ENCODE results near the gene ZNF385B.

The ZNF385B gene

DNA sequence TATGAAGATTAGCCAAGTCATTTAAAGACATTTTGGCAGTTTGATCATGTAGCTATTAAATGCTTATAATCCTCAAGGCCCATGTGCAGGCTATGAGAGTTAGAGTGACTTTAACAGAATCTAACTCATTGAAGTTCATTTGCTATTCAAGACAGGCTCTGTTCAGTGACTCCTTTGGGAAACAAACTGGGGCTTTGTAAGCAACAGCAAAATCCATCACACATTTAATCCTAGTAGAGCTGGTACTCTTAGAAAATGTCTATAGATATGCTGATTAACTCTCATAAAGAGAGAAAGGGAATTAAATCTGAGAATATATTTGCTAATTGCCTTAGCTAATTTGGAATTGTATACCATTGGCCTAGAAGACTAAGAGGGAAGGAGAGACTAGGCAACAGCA lies 414.0 kb downstream of the ZNF385B start:
- DNase-seq (ENCODE audit: low read depth in 1 of 2, low spot score in 1 of 2): no peak

DNA sequence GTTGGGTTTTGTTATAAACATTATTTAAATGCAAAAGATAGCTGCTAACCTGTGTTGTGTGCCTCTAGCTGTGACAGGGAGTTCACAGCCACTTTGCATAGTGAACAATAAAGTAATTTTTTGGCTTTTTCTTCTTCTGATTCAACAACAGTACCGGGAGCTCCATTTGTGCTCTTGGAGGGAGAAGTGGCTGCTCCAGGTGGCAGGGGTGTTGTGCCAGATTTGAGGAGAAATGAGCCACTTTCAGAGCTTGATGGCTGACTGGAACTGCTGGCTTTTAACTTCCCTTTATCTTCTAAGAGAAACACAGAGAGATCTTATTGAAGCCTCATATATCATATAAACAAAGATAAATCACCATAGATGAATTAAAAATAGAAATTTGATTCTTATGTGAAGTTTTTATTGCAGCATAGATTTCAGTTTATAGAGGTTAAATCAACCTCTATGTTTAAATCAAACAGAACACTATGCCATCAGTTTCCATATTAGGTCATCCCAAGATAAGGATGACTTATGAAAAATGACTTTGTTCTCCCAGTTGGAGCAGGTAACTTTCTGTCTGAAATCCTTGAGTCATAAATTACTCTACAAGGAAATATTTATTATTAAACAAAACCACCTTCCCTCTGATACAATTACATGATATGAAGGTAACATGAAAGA lies 414.8 kb downstream of the ZNF385B start:
- no peak for DNase-seq (ENCODE audit: low read depth in 1 of 2, low spot score in 1 of 2)

DNA sequence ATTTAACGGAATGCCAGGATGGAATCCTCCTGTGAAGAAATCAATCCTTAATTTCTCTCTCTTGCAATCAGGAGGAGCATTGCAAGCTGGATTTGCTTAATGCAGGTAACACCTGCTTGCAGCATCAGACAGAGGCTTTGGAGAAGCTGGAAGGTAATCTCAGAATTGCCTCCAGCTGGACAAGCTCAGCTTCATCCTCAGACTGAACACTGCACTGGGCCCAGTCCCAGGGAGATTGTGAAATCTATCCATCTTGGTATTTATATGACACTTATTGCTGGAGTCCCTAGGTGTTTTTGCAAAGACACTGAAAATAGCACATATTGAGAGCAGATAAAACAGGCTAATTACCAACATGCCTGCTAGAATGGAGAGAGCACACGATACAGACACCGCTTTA lies 417.4 kb downstream of the ZNF385B start:
- DNase-seq (ENCODE audit: low read depth in 1 of 2, low spot score in 1 of 2): no peak

DNA sequence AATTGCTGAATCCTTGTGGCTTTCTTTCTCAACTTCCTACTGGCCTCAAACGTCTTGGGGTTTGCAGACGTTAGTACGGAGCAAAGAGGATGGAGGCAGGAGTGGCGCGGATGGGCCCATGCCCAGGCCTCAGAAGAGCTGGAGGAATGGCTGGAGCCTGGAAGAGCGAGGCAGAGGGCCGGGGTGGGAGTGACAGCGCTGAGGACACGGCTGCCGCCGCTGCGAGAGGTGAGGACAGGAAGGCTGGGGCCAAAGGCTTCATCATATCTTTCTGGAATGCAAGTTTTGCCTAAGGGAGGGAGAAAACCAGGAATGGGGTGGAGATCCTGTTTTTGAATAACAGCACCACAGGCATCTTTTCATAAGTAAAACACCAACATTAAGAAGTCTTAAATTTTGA lies 418.2 kb downstream of the ZNF385B start:
- DNase-seq (ENCODE audit: low read depth in 1 of 2, low spot score in 1 of 2): no peak

DNA sequence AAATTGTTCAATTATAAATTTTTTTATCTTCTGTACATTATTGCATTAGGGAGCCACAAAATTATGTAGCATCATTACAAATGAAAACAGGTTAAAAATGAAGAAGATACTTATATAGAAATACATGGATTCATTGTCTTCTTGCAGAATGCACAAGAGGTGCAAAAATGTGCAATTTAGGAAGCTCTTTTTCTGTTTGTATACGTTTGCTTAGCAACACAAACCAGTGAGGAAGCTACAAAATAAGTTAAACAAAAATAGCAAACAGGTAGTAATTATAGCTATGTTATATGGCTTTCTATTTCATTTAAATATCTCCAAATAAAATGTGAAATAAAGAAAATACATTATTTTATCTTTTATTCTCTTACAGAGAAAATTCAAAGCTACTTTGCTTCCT lies 419.2 kb downstream of the ZNF385B start:
- DNase-seq (ENCODE audit: low read depth in 1 of 2, low spot score in 1 of 2): no peak

DNA sequence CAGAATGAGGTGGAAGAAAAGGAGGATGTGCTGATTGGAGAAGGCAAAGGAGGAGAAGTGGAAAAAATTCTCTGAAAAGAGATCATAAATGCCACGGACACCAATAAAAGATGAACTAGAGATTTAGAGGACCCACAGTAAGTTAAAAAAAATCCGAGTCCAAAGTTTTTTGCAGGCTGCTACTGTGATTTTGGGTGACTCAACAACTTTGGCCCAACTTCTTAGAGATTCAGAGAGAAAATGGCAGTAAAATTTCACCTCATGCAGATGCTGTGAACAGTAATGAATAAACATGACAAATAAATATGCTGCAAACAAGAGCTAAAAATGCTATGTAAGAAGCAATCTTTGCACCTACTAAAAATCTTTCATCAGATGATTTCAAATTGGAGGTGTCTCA lies 419.9 kb downstream of the ZNF385B start:
- DNase-seq (ENCODE audit: low read depth in 1 of 2, low spot score in 1 of 2): no peak

DNA sequence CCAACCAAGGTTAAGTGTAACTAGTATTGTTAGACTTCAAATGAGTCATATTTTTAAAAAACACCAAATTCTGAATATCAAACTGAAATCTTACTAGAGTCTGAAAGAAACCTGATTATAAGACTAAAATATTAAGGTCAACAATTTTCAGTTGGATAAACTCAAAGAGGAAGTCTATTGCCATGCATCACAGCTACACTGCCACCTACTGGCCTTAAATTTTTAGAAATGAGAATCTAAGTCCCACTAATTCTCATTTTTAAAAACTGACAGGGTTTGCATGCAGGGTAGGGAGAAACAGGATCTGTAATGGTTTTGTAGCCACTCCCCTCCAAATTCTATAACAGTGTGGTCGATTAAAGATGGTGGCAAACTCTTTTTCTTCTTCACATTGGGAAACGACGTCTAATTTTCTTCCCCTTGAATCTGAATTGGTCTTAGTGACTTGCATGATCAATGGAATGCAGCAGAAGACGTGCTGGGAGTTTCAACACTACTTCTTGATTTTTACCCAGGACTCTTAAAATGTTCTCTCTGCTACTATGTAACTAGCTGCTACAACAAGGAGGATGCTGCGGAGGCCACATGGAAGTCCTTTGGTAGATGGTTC lies 420.7 kb downstream of the ZNF385B start:
- no peak for DNase-seq (ENCODE audit: low read depth in 1 of 2, low spot score in 1 of 2)

DNA sequence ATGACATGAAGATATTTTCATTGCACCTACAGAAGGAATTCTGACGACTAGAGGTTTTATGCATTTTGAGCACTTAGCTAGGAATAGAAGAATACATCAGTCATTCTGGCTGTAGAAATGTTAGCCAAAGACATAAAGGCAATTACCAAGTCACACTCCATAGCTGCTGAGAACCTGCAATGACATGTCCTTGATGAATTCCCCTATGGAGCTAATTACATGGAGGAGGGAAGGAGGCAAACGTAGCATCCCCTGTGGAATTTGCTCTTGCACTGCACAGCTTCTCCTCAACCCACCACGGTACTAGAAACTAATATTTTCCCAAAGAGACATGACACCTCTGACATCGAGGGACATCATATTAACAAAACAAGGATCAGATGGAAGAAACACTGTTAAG lies 422.8 kb downstream of the ZNF385B start:
- DNase-seq (ENCODE audit: low read depth in 1 of 2, low spot score in 1 of 2): no peak

DNA sequence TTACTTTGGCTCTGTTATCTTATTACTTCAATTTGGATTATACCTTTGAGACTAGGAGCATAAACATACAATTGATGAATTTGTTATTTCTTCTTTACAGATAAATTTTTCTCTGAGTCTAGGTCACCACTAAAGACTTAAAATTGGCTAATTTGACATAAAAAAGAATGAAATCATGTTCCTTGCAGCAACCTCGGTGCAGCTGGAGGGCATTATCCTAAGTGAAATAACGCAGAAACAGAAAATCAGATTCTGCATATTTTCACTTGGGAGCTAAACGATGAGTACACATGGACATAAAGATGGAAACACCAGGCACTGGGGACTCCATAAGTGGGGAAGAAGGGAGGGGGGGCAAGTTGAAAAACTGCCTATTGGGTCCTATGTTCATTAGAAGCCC lies 424.0 kb downstream of the ZNF385B start:
- no peak for DNase-seq (ENCODE audit: low read depth in 1 of 2, low spot score in 1 of 2)

DNA sequence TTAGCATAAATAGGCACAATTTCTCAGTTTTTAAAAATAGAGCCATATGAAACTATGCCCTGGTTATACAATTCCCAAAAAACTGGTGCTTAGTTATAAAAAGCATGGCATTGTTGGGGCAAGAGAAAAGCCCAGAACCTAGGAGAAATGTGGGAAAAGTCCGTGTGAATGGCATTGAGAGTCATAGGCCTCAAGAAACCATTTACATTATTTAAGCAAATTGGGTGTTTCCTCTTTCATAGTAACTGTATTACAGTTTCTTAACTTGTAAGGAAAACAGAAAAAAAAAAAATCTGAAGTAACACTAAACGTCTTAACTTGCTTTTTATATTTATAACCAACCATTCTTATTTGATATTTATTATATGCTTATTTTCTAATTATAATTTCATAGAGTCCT lies 425.8 kb downstream of the ZNF385B start:
- no peak for DNase-seq (ENCODE audit: low read depth in 1 of 2, low spot score in 1 of 2)

DNA sequence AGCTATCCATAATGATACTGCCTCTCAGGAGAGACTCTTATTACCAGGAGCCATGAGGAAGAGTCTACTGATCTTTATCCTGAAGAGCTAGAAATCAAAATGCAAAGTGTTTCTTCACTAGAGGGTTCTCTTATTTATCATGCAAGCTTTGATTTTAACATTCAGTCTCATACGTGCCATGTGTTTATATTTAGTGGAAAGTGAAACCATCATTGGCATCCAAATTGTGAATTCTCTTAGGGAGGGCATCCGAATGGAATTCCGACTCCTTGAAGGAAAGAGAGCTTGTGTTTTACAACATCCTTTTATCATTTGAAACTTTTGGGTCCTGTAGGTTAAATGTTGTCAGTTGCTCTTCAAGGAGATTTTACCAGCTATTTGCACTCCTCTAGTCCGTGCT lies 426.4 kb downstream of the ZNF385B start:
- DNase-seq (ENCODE audit: low read depth in 1 of 2, low spot score in 1 of 2): no peak

DNA sequence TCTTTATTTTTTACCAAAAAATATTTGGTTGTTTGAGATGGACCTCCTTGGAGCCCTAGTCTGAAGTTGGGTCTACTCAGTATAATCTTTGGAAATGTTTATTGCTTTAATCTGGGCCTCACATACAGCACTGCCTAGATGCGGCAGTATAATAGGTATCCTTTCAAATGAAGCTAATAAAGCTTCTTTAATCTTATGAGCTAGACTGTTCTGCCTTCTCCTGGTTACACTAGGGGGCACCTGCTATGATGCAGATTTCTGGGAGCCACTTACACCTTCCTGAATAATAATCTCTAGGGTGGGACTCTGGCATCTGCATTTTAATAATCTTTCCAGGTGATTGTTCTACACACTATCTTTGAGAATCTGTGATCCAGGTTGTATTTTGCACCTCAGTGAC lies 427.1 kb downstream of the ZNF385B start:
- no peak for DNase-seq (ENCODE audit: low read depth in 1 of 2, low spot score in 1 of 2)

DNA sequence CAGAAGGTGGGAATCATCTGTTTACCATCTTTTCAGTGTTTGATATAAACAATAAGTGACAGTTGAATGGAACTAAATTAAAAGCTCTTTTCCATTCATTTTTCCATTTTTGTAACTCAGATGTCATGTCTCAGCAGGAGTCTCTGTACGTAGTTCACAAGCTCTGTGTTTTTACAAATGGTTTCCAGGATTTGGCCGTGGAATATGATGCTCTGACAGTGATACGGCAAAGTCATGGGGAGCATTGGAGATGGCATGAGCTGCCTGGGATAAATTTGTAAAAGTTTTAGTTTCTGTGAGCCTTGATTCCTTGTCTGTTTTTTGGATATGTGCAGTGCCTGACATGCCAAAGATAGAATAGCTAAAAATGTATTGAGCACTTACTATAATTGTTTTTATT lies 428.7 kb downstream of the ZNF385B start:
- DNase-seq (ENCODE audit: low read depth in 1 of 2, low spot score in 1 of 2): no peak

DNA sequence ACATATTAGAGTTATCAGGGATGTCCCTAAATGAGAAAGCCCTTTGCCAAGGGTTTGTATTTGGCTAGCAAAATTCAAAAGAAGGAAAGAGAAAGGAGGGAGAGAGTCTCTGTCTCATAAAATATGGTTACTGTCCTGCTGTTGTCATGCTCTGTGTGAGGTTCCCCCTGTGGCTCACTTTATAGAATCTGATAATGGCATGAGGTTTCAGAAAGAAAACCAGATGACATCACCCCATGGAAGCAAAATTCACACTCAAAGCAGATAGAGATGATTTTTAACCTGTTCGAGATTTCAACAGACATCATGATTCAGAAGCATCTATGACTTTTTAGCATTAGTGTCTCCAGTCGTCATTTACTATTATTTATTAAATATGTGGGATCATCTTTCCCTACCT lies 431.8 kb downstream of the ZNF385B start:
- no peak for DNase-seq (ENCODE audit: low read depth in 1 of 2, low spot score in 1 of 2)

DNA sequence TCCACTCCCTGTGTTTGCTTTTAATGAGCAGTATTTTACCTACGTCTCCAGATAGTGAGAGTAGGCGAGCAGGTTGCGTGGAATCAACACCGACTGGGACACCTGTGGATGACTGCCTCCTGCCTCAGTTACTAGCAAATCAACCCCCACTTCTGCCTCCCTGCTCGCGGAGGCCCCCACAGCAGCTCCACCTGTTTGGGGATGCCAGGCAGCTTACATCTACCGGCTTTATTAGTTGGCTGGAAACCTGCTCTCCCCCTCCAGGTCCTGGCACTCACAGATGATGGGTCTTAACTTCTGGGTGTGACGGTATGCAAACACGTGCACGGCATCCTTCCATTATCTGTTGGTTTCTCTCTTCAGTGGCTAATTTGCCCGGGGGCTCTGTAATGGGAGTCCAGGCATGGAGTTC lies 432.3 kb downstream of the ZNF385B start:
- DNase-seq (ENCODE audit: low read depth in 1 of 2, low spot score in 1 of 2): no peak

DNA sequence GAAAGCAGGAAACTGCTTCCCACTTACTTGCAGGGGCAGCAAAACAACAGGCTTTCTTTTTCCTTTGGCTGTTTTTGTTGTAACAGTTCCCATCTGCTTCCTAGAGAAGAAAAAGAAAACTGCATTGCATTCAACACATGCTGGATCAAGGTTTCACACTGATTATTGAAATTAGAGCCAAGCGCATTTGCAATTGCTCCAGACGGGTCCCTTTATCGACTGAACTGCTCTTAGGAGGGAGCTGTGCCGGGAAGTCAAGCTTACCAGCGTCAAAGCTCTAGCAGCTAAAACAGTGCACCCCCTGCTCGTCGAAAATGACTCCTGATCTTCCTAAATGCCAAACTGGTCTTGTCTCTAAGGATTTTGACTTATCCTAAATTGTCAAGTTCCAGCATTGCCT lies 432.8 kb downstream of the ZNF385B start:
- DNase-seq (ENCODE audit: low read depth in 1 of 2, low spot score in 1 of 2): no peak

DNA sequence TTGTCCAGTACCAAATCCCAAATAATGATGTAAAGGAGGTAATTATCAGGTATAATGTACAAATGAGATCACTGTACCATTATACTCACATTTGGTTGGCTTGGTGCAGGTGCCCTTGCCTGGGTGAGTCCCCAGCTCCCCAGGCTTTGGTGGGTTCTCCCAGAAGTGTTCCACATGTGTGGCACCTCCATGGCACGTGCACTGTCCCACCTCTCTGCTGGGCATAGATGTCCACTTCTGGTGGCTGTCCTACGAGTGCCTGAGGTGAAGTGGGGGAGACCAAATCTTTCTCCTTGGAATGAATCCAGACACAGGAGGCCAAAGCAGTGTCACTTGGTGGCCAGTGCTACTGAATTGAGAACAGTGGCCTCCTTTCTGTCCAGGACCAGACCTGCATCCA lies 434.3 kb downstream of the ZNF385B start:
- DNase-seq (ENCODE audit: low read depth in 1 of 2, low spot score in 1 of 2): no peak

DNA sequence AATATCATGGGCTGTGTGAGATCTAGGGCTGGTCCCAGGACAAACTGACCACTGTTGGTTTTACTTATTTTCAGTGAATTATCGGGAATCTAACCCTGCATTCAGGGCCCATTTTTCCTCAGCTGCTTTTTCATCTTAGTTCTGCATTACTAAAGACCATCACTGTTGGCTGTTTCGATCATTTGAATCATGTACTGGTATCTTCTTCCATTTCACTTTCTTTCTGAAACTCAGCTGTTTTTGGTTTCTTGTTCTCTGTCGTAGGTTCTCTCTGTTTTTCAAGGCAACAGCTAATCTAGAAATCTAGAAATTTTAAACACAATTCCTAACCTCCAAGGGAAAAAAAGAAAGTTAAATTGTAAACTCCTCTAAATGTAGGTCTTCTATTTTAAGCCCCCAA lies 436.8 kb downstream of the ZNF385B start:
- DNase-seq (ENCODE audit: low read depth in 1 of 2, low spot score in 1 of 2): no peak

DNA sequence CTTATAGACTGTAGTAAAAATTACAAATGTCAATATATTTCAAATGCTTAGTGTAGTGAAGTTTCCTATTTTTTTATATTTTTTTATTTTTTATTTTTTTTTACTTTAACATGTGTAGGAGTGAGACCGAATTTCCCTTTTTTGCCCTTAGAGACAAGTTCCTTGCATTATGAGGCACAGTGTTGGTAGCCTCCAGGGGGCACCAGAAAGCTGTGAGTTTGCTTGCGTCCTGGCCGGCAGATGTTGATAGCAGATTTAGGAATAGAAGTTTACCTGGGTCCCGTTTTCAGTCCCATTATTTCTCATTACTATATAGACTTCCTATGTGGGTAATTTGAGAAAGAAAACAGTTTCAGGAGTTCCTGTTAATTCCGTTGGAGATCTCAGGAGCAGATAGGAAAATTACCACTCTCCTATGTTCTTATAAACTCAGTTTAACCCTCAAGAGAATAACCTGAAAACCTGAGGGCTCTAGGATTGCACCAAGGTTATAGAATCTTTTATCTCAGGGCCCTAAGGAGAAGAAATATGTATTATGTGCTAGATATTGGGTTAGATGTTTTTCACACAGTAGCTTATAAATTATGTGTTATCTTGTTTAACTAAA lies 439.3 kb downstream of the ZNF385B start:
- DNase-seq (ENCODE audit: low read depth in 1 of 2, low spot score in 1 of 2): no peak

DNA sequence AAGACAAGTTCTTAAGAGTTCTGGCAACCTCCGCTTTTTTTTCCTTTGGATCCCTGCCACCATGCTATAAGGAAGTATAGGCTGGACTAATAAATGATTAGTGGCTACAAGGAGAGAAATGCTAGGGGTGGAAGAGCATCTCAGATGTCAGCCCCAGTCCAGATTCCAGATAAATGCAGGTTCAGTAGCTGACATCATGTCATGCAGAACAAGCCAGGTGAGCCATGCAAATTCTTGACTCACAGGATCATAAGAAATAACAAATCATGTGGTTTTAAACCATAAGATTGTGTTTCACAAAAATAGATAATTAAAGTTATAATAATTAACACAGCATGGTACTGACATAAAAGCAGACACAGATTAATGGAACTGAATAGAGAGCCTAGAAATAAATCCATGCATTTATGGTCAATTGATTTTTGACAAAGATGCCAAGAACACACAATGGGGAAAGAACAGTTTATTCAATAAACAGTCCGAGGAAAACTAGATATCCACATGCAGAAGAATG lies 443.9 kb downstream of the ZNF385B start:
- DNase-seq (ENCODE audit: low read depth in 1 of 2, low spot score in 1 of 2): no peak

DNA sequence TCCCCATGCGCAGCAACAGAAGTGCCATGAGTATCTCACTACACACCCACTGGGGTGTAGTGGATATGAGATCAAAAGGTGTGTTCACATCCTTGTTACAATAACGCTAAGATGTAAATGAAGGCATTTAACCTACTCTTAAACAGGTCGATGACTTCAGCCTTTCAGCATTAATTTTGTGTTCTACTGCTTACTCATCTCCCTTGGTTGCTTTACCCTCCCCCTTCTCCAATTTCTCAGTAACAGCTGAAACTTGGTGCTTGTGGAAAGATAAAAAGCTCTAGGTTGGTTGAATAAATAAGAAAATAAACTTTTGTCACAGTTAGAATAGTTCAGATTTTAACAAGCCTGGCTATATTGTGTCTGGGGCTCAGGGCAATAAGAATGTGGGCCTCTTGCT lies 449.3 kb downstream of the ZNF385B start:
- no peak for DNase-seq (ENCODE audit: low read depth in 1 of 2, low spot score in 1 of 2)

DNA sequence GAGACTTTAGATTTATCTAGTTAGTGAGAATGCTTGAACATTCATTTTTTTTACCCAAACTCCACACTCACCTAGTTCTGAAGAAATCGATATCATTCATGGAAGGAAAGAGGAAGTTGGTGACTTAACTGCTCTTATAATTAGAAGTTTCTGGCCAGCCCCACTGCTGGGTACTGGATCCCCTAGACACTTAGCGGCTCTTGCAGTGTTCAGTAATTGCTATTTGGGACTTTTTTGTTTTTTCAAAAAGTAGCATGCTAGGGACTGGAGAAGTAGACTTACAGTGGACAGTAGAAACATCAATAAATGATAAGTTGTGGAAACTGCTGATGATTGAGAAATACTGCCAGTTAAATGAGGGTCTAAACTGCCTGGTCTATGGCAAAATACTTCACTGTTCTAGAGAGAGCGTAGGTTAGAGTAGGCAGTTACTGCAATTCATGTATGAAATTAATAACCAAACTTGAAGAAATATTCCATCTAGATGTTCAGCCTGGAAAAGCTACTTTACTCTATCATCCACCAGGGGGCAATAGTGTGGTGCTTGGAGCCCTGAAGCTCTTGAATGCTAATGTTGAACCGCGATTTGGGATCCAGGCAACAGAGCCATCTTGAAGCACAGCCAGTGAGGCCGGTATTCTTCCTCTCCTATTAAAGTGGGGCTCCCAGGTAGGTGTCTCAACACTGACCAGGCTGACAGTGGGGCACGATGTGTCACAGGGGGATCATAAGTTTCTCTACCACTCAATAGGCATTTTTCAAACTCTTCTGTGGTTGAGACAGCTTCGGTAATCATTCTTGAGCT lies 450.7 kb downstream of the ZNF385B start:
- no peak for DNase-seq (ENCODE audit: low read depth in 1 of 2, low spot score in 1 of 2)
